SU-DHL-6 (cell line): ENCODE data around the gene ALDH1L2.

Experiments
- H2AFZ ChIP-seq: fragments of 200-600 bp; sonication (generic); 2 replicates; pipeline ENCODE4 v1.6.1; 2014; ENCODE audit warnings: low read depth, mild to moderate bottlenecking, moderate library complexity, mixed read lengths, antibody characterized with exemption, low read length; ENCODE audit not compliant: severe bottlenecking
- H3F3A ChIP-seq: fragments of 200-600 bp; shearing (Covaris generic); 2 replicates; pipeline ENCODE4 v1.6.0; 2016; ENCODE audit warnings: antibody characterized with exemption, mild to moderate bottlenecking; ENCODE audit not compliant: insufficient read depth
- H3K27ac ChIP-seq: fragments of 200-600 bp; sonication (generic); 2 replicates; pipeline ENCODE4 v1.5.1; 2016; ENCODE audit warnings: low read depth, mild to moderate bottlenecking, low read length, moderate library complexity, mixed read lengths
- H3K27me3 ChIP-seq: fragments of 200-600 bp; sonication (generic), shearing (Covaris generic); 2 replicates; pipeline ENCODE4 v1.6.0; 2014; ENCODE audit warnings: mild to moderate bottlenecking, low read length
- H3K36me3 ChIP-seq: fragments of 200-600 bp; sonication (generic); 2 replicates; pipeline ENCODE4 v1.6.1; 2014; ENCODE audit warnings: mild to moderate bottlenecking, low read length, mixed read lengths
- H3K4me2 ChIP-seq: fragments of 300-600, 200-600 bp; shearing (Covaris generic), sonication (generic); 2 replicates; pipeline ENCODE4 v1.6.0; 2014; ENCODE audit warnings: low read length, low read depth, mild to moderate bottlenecking; ENCODE audit not compliant: poor library complexity, severe bottlenecking
- H3K4me3 ChIP-seq: fragments of 200-600 bp; sonication (generic); 2 replicates; pipeline ENCODE4 v1.5.1; 2014; ENCODE audit warnings: antibody characterized with exemption, low read length, mild to moderate bottlenecking, mixed read lengths; ENCODE audit not compliant: insufficient read depth, poor library complexity, severe bottlenecking
- H3K79me2 ChIP-seq: fragments of 200-600 bp; sonication (generic); 2 replicates; pipeline ENCODE4 v1.6.1; 2014; ENCODE audit warnings: mild to moderate bottlenecking, low read length, moderate library complexity; ENCODE audit not compliant: insufficient read depth
- H3K9ac ChIP-seq: fragments of 200-600 bp; sonication (generic); 2 replicates; pipeline ENCODE4 v1.7.0; 2014; ENCODE audit warnings: mild to moderate bottlenecking, low read length
- H3K9me2 ChIP-seq: fragments of 200-600 bp; sonication (generic); replicated peaks from 2 replicates; pipeline ENCODE4 v1.6.1; 2014; ENCODE audit warnings: low read length; ENCODE audit not compliant: insufficient read depth
- H3K9me3 ChIP-seq: fragments of 200-600 bp; sonication (generic); 2 replicates; pipeline ENCODE4 v1.6.1; 2014; ENCODE audit warnings: low read length, mixed read lengths; ENCODE audit not compliant: insufficient read depth
- H4K20me1 ChIP-seq: fragments of 200-600 bp; sonication (generic); 2 replicates; pipeline ENCODE4 v1.6.1; 2014; ENCODE audit warnings: low read depth, mild to moderate bottlenecking, antibody characterized with exemption, low read length, moderate library complexity, mixed read lengths
- CTCF ChIP-seq: fragments of 200-600 bp; sonication (generic); IDR thresholded peaks from one replicate; pipeline ENCODE4 v1.5.1; 2017; ENCODE audit warnings: antibody characterized with exemption, mild to moderate bottlenecking, low read length, moderate library complexity; ENCODE audit not compliant: insufficient read depth, poor library complexity, severe bottlenecking
- EZH2phosphoT487 ChIP-seq: fragments of 200-600 bp; sonication (generic), shearing (Covaris generic); conservative IDR thresholded peaks from 2 replicates; pipeline ENCODE4 v1.6.1; 2018; ENCODE audit warnings: mild to moderate bottlenecking, antibody characterized with exemption, low read length, moderate library complexity, mixed read lengths

ALDH1L2 gene

GRCh38 chr12:105024928-105025327 is 59.3 kb downstream of the ALDH1L2 start:
- H3K79me2 ChIP-seq = no peaks in the 10 kb centered on the region
- H3K4me3 ChIP-seq = no peak overlapping the region
- H3K27ac ChIP-seq = no peak overlapping the region
- no peaks in the 10 kb centered on the region for H4K20me1 ChIP-seq
- H2AFZ ChIP-seq = no peak overlapping the region
- no peak overlapping the region for H3K4me2 ChIP-seq
- H3F3A ChIP-seq = no peaks in the 10 kb centered on the region
- TF ChIP-seq EZH2phosphoT487 (no peak), CTCF (no peak)
- no peaks in the 10 kb centered on the region for H3K27me3 ChIP-seq
- H3K9ac ChIP-seq = no peak overlapping the region
- no peaks in the 10 kb centered on the region for H3K9me2 ChIP-seq
- H3K9me3 ChIP-seq = no peaks in the 10 kb centered on the region
- no peaks in the 10 kb centered on the region for H3K36me3 ChIP-seq

- no peaks in the 10 kb centered on the region for H3F3A ChIP-seq
- H3K4me3 ChIP-seq = no peak overlapping the region
- no peak overlapping the region for H2AFZ ChIP-seq
- no peaks in the 10 kb centered on the region for H3K9me2 ChIP-seq
- H3K9ac ChIP-seq = no peak overlapping the region
- H4K20me1 ChIP-seq = no peaks in the 10 kb centered on the region
- H3K27me3 ChIP-seq = no peaks in the 10 kb centered on the region
- H3K9me3 ChIP-seq = no peaks in the 10 kb centered on the region
- TF ChIP-seq EZH2phosphoT487 = no peak
- no peaks in the 10 kb centered on the region; the same call in 1 of the 2 replicates for H3K36me3 ChIP-seq
- no peaks in the 10 kb centered on the region for H3K79me2 ChIP-seq
- H3K27ac ChIP-seq = no peak overlapping the region
- H3K4me2 ChIP-seq = no peak overlapping the region
These were observed 63.9 kb downstream of the ALDH1L2 start for GRCh38 chr12:105020241-105020962.

- H3K4me3 ChIP-seq = no peak overlapping the region
- H3F3A ChIP-seq = no peaks in the 10 kb centered on the region
- H3K36me3 ChIP-seq = peaks cover 3% of the 10 kb centered on the region; the same call in 1 of the 2 replicates
- H3K27ac ChIP-seq = no peak overlapping the region
- H3K9ac ChIP-seq = no peak overlapping the region
- no peak overlapping the region for H2AFZ ChIP-seq
- H4K20me1 ChIP-seq = no peaks in the 10 kb centered on the region
- no peaks in the 10 kb centered on the region for H3K79me2 ChIP-seq
- H3K27me3 ChIP-seq = no peaks in the 10 kb centered on the region
- no peak overlapping the region for H3K4me2 ChIP-seq
- no peak for TF ChIP-seq EZH2phosphoT487
- no peak for TF ChIP-seq CTCF
- H3K9me3 ChIP-seq = no peaks in the 10 kb centered on the region
- no peaks in the 10 kb centered on the region for H3K9me2 ChIP-seq
These were observed 65.5 kb downstream of the ALDH1L2 start for GRCh38 chr12:105018776-105019175.

- no peak for TF ChIP-seq CTCF
- no peak for TF ChIP-seq EZH2phosphoT487
- Histone ChIP-seq H2AFZ (no peak overlapping the region), H3K27ac (no peak overlapping the region), H3K9me2 (no peaks in the 10 kb centered on the region), H3K9me3 (no peaks in the 10 kb centered on the region), H3K4me3 (no peak overlapping the region), H3K36me3 (peaks cover 3% of the 10 kb centered on the region; the same call in 1 of the 2 replicates), H3K4me2 (no peak overlapping the region), H3F3A (no peaks in the 10 kb centered on the region), H3K79me2 (no peaks in the 10 kb centered on the region), H3K9ac (no peak overlapping the region), H3K27me3 (no peaks in the 10 kb centered on the region), H4K20me1 (no peaks in the 10 kb centered on the region)
These were observed 66.2 kb downstream of the ALDH1L2 start for GRCh38 chr12:105018012-105018411.
